Non-pigmented ciliary epithelial cell (primary cell): ENCODE measurements around the gene VAT1.
A peak's percentile ranks its signal among the peaks of the same experiment; 100 is the strongest.
"Not testable (repeated sequence)": the region's sequence is repeated elsewhere in the genome, so short reads cannot be mapped to it uniquely, and the experiment has no call there.

ENCODE experiments used
- DNase-seq: peaks from one replicate; pipeline ENCODE4 v3.0.0-alpha.2; 2010; ENCODE audit warnings: low read depth

The VAT1 gene

GRCh38 chr17:43006639-43007551 is 15.3 kb downstream of the VAT1 start, which contains the start of gene IFI35:
TSS of gene IFI35 (plus strand) at chr17:43006784. CDS start at chr17:43006948, 164 bp downstream.
- peak; percentile 48 for DNase-seq

GRCh38 chr17:43003542-43004172 is 18.5 kb downstream of the VAT1 start:
- no peak for DNase-seq

GRCh38 chr17:43000894-43001293 is 21.3 kb downstream of the VAT1 start:
- DNase-seq = not testable (repeated sequence)

DNA sequence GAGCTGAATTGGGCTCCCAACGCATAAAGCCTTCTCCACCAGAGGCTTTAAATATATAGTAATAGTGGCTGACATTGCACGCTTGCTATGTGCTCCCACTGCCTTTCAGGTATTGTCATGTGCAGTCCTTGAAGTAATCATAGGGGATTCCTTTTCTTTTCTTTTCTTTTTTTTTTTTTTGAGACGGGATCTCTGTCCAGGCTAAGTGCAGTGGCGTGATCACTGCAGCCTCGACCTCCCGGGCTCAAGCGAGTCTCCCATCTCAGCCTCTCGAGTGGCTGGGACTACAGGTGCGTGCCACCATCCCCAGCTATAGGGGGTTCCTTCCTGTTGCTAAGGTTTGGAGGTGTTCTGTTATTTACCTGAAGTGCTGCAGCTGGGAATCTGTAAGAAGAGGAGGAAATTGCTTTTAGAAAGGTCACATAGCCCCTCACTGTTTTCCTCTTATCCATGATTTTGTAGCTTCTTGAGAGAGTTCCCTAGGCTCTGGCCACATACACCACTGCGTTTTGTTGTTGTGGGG is 23.1 kb downstream of the VAT1 start:
- DNase-seq = no peak

GRCh38 chr17:42997984-42998938 is 23.9 kb downstream of the VAT1 start, which contains the start of gene RPL27:
TSS of gene RPL27 (plus strand) at chr17:42998419. CDS start at chr17:42998751, 332 bp downstream.
- peak; percentile 99 for DNase-seq

- no peak for DNase-seq
Observed at GRCh38 chr17:42997390-42997983, 24.7 kb downstream of the VAT1 start.

DNA sequence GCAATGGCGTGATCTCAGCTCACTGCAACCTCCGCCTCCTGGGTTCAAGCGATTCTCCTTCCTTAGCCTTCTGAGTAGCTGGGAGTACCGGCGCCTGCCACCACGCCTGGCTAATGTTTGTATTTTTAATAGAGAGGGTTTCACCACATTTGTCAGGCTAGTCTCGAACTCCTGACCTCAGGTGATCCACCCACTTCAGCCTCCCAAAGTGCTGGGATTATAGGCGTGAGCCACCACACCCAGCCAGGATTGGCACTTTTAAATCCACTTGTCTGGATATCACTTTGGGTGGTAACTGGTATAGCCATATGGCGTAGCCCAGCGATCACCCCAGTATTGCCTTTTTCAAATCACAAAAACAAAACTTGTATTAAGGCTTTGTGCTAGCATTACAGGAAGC is 28.3 kb downstream of the VAT1 start:
- not testable (repeated sequence) for DNase-seq

GRCh38 chr17:42992872-42993271 is 29.3 kb downstream of the VAT1 start:
- DNase-seq = no peak

- DNase-seq = no peak
Observed at GRCh38 chr17:42991471-42991870, 30.7 kb downstream of the VAT1 start.

DNA sequence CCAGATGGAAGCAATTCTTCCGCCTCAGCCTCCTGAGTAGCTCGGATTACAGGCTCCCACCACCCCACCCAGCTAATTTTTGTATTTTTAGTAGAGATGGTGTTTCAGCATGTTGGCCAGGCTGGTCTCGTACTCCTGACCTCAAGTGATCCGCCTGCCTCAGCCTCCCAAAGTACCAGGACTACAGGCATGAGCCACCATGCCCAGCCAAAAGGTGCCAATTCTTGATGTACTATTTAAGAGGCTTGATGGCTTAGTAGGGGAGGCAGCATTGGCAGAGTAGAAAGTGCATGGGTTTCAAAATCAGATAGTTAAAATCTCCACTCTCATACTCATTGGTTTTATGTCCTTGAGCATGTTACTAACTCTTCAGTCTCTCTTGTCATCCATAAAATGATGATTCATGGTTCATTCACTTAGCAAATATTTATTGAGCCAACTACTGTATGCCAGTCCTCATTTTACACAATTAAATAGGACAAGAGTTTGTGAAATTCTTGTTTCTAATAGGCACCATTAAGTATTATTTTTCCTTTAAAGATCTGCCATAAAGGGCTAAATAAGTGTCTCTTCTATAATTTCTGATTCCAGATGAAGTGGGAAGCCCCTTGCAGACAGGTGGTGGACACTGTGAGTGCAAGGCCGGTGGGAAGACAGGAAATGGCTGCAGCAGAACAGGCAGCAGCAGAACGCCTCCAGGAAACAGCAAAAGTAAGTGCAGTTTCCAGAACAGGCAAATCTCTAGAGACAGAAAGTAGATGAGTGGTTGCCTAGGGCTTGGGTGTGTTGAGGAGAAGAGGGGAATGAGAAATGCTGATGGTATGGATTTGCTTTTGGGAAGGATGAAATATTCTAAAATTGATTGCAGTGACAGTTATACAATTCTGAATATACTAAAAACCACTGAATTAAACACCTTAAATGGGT is 32.2 kb downstream of the VAT1 start:
- no peak for DNase-seq

DNA sequence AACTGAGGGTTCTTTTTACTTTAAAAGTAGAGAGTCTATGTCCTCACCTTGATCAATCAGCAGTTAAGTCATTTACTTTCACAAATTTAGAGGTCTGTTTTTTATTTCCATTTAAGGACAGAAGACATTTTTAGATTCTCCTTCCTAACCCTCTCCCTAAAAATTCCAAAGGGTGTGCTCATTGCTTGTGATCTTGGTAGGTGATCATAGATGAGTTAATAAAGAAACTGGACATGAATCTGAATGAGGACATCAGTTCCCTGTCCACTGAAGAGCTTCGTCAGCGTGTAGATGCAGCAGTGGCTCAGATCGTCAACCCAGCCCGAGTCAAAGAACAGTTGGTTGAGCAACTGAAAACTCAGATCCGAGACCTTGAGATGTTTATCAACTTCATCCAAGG is 33.0 kb downstream of the VAT1 start:
- no peak for DNase-seq

- DNase-seq = no peak
Observed at GRCh38 chr17:42985225-42985624, 37.0 kb downstream of the VAT1 start.

GRCh38 chr17:42982266-42982665 is 39.9 kb downstream of the VAT1 start:
- DNase-seq = no peak

DNA sequence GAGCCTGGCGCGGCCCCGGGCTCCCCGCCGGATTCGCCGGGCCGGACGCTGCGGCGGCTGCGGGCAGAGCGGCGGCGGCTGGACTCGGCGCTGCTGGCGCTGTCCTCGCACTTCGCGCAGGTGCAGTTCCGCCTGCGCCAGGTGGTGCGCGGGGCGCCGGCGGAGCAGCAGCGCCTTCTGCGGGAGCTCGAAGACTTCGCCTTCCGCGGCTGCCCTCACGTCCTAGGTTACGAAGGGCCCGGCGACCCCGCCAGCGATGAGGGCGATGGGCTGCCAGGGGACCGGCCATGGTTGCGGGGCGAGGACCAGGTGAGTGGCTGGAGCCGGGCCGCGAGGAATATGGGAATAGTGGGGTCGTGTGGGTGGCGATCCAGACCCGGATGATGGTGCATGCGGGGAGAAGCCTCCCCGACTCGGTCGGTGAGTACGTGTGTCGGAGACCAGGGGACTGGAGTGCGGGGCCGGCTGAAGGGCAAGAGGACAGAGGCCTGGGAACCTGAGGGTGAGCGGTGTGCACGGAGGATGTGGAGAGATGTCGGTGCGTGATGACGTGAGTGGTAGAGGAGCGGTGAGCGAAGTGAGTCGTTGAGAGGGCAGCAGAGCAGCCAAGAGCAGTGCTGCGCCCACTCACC is 41.3 kb downstream of the VAT1 start:
- DNase-seq = no peak

DNA sequence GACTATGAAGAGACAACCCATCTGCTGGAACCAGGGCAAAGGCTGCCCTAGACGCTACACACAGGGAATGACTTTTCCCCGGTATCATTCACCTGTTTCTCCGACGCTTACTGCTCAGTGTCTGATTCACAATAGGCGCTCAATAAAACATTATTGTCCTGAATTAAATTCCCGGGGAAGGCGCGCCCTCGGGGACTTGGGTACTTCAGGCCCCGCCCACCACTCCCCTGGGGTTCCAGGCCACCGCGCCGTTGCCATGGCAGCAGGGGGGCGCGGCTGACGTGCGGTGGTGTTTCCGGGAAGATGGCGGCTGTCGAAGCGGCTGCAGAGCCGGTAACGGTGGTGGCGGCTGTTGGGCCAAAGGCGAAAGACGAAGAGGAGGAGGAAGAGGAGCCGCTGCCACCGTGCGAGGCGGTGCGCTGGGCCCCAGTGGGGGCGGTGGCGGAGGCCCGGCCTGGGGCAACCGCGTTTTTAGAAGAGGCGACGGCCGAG is 41.9 kb downstream of the VAT1 start, which contains the start of gene RUNDC1:
TSS of gene RUNDC1 (plus strand) at position 292 of the 492 bp plus-strand sequence. CDS start at position 304, 12 bp downstream.
- DNase-seq = no peak

- DNase-seq = no peak
Observed at GRCh38 chr17:42979511-42980273, 42.5 kb downstream of the VAT1 start, which contains the start of gene PTGES3L. TSS of gene PTGES3L (minus strand) at chr17:42980080. CDS start at chr17:42980053, 27 bp downstream.

GRCh38 chr17:42975701-42976100 is 46.5 kb downstream of the VAT1 start:
- not testable (repeated sequence) for DNase-seq

DNA sequence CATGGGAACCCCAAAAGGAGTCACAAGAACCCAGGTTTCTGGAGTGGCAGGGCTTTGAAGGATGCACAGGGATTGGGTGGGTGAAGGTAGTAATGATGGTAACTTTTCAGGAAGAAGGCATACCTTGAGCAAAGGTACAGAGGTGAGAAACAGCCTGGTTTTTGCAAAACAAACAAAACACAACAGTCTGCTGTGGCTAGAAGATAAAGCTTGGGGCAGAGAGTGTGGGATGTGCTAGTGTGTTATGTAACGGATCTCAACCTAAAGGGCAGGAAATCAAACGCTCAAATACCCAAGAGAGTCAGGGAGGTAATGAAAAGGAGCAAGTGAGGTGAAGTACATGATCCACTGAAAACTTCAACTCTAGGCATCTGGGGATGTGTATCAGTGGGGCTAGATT is 46.9 kb downstream of the VAT1 start:
- DNase-seq = no peak
